Measurements from ENCODE around the gene CCSAP. TPM values are rescaled to one million over a fixed set of nuclear protein-coding genes. Genes with fewer than 3 reads are reported as not detected.

The CCSAP gene
- total and polyA plus RNA-seq, 9 donors = 3.3 to 9.2 (median 6.4) TPM

DNA sequence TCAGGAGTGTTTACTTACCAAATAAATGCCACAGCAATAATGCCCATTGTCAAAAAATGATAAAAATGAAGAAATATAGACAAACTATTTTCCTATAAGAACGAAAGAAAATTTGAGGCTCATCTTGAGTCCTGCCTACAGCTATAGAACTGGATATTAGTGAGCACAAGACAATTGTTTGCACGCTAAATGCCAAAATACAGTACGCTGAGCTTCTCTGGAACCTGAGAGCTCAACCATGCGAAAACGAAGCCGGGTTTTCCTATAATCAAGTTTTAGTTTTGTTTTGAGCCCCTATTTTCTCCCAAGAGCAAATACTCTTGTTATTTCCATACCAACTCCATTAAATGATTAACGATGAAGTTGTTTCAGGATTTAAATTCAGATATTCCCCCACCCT is 42.0 kb upstream of the CCSAP start:
- Histone ChIP-seq H3K4me1 (ENCODE audit: insufficient read depth) (no peaks in the 10 kb centered on the region), H3K36me3 (no peaks in the 10 kb centered on the region), H3K4me3 (no peak overlapping the region), H3K27ac (no peak overlapping the region), H3K27me3 (no peaks in the 10 kb centered on the region), H3K9me3 (no peaks in the 10 kb centered on the region)
- no peak for DNase-seq
- intact Hi-C loops (cut with DNase I) = no loop called here
- no peak for TF ChIP-seq POLR2A (IDR thresholded peaks at IDR 0.05)
- no peak for TF ChIP-seq CTCF (IDR thresholded peaks at IDR 0.05)
- WGBS, 3 donors = 91 to 94% (median 92%) methylated on average over 7 of the region's 7 CpGs

DNA sequence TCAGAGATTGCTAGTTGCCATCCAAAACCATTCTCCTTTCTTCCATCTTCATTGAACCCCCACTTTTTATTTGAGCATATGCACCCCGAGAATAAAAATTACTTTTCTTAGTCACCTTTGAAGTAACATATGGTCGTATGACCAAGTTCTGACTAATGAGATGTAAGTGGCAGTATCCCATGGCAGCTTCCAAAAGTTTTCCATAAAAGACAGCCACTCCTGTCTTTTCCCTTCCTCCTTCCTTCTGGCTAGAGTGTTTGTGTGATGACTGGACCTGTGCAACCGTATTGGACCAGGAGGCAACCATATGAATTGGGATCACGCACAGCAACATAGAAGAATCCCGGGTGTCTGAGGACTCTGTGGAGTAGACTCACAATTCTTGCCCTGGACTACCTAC is 41.1 kb upstream of the CCSAP start:
- intact Hi-C loops (cut with DNase I) = no loop called here
- TF ChIP-seq CTCF (IDR thresholded peaks at IDR 0.05) (no peak), EP300 (IDR thresholded peaks at IDR 0.05) (no peak), POLR2A (IDR thresholded peaks at IDR 0.05) (no peak)
- H3K27ac ChIP-seq = no peak overlapping the region
- no peaks in the 10 kb centered on the region for H3K27me3 ChIP-seq
- H3K9me3 ChIP-seq = no peaks in the 10 kb centered on the region
- 90 to 94% (median 93%) methylated on average over 5 of the region's 5 CpGs for WGBS, 3 donors
- H3K36me3 ChIP-seq = no peaks in the 10 kb centered on the region
- no peaks in the 10 kb centered on the region for H3K4me1 ChIP-seq (ENCODE audit: insufficient read depth)
- no peak for DNase-seq
- H3K4me3 ChIP-seq = no peak overlapping the region

GRCh38 chr1:229383188-229383587 is 40.3 kb upstream of the CCSAP start:
- Histone ChIP-seq H3K9me3 (no peaks in the 10 kb centered on the region), H3K27me3 (no peaks in the 10 kb centered on the region), H3K4me3 (no peak overlapping the region), H3K36me3 (no peaks in the 10 kb centered on the region), H3K4me1 (ENCODE audit: insufficient read depth) (no peaks in the 10 kb centered on the region), H3K27ac (no peak overlapping the region)
- no peak for DNase-seq
- intact Hi-C loops (cut with DNase I) = no loop called here
- TF ChIP-seq EP300 (IDR thresholded peaks at IDR 0.05) = no peak
- no peak for TF ChIP-seq CTCF (IDR thresholded peaks at IDR 0.05)
- TF ChIP-seq POLR2A (IDR thresholded peaks at IDR 0.05) = no peak
- WGBS, 3 donors = 84 to 91% (median 87%) methylated on average over 3 of the region's 3 CpGs

GRCh38 chr1:229381234-229381633 is 38.4 kb upstream of the CCSAP start:
- Histone ChIP-seq H3K9me3 (no peaks in the 10 kb centered on the region), H3K4me3 (no peak overlapping the region), H3K27me3 (no peaks in the 10 kb centered on the region), H3K4me1 (ENCODE audit: insufficient read depth) (no peaks in the 10 kb centered on the region), H3K27ac (no peak overlapping the region), H3K36me3 (no peaks in the 10 kb centered on the region)
- TF ChIP-seq POLR2A (IDR thresholded peaks at IDR 0.05) (no peak), EP300 (IDR thresholded peaks at IDR 0.05) (no peak), CTCF (IDR thresholded peaks at IDR 0.05) (no peak)
- intact Hi-C loops (cut with DNase I) = no loop called here
- 71 to 85% (median 72%) methylated on average over 7 to 8 of the region's 8 CpGs for WGBS, 3 donors
- DNase-seq = no peak
